Rectal smooth muscle tissue (tissue), 1 donor: ENCODE measurements around the gene UNC80.

Source experiments
- H3K27ac ChIP-seq: one replicate; pipeline ENCODE4 v1.7.0; 2013; ENCODE audit warnings: low read depth, low read length, inconsistent platforms
- H3K27me3 ChIP-seq: one replicate; pipeline ENCODE4 v1.7.0; 2013; ENCODE audit warnings: low read length; ENCODE audit not compliant: control insufficient read depth, insufficient read depth
- H3K36me3 ChIP-seq: one replicate; pipeline ENCODE4 v1.7.0; 2013; ENCODE audit warnings: low read length; ENCODE audit not compliant: control insufficient read depth, insufficient read depth
- H3K4me1 ChIP-seq: one replicate; pipeline ENCODE4 v1.7.0; 2013; ENCODE audit warnings: low read length; ENCODE audit not compliant: control insufficient read depth, insufficient read depth
- H3K4me3 ChIP-seq: one replicate; pipeline ENCODE4 v1.7.0; 2013; ENCODE audit warnings: low read length
- H3K9ac ChIP-seq: one replicate; pipeline ENCODE4 v1.7.0; 2013; ENCODE audit warnings: low read length

The UNC80 gene

GRCh38 chr2:210009896-210010295 lies 238.3 kb downstream of the UNC80 start:
- Histone ChIP-seq H3K4me3 (no peak overlapping the region), H3K9ac (no peak overlapping the region), H3K36me3 (peaks cover 5% of the 10 kb centered on the region), H3K4me1 (peaks cover 2% of the 10 kb centered on the region), H3K27me3 (no peaks in the 10 kb centered on the region), H3K27ac (no peak overlapping the region)

- Histone ChIP-seq H3K36me3 (peaks cover 21% of the 10 kb centered on the region), H3K27ac (no peak overlapping the region)
These were observed 248.5 kb downstream of the UNC80 start for GRCh38 chr2:210020138-210020537.

GRCh38 chr2:210022824-210023223 lies 251.2 kb downstream of the UNC80 start:
- H3K27ac ChIP-seq, result no peak overlapping the region
- no peak overlapping the region for H3K9ac ChIP-seq
- no peaks in the 10 kb centered on the region for H3K27me3 ChIP-seq
- no peak overlapping the region for H3K4me3 ChIP-seq
- H3K4me1 ChIP-seq, result no peaks in the 10 kb centered on the region
- H3K36me3 ChIP-seq, result peaks cover 13% of the 10 kb centered on the region

More at GRCh38 chr2:210020138-210020537, 248.5 kb downstream of the UNC80 start:
- Histone ChIP-seq H3K27me3 (no peaks in the 10 kb centered on the region), H3K4me3 (no peak overlapping the region), H3K4me1 (no peaks in the 10 kb centered on the region), H3K9ac (no peak overlapping the region)

GRCh38 chr2:210027608-210028007 lies 256.0 kb downstream of the UNC80 start:
- Histone ChIP-seq H3K27ac (no peak overlapping the region), H3K9ac (no peak overlapping the region), H3K36me3 (peaks cover 6% of the 10 kb centered on the region), H3K27me3 (no peaks in the 10 kb centered on the region), H3K4me1 (no peaks in the 10 kb centered on the region), H3K4me3 (no peak overlapping the region)

GRCh38 chr2:210028178-210028577 lies 256.5 kb downstream of the UNC80 start:
- no peaks in the 10 kb centered on the region for H3K4me1 ChIP-seq
- H3K27me3 ChIP-seq, result no peaks in the 10 kb centered on the region
- no peak overlapping the region for H3K4me3 ChIP-seq
- no peak overlapping the region for H3K9ac ChIP-seq
- H3K27ac ChIP-seq, result no peak overlapping the region
- peaks cover 3% of the 10 kb centered on the region for H3K36me3 ChIP-seq

GRCh38 chr2:210034087-210034683 lies 262.6 kb downstream of the UNC80 start:
- Histone ChIP-seq H3K36me3 (no peaks in the 10 kb centered on the region), H3K27me3 (no peaks in the 10 kb centered on the region), H3K9ac (no peak overlapping the region), H3K4me3 (no peak overlapping the region), H3K27ac (no peak overlapping the region), H3K4me1 (no peaks in the 10 kb centered on the region)

GRCh38 chr2:210035679-210036078 lies 264.0 kb downstream of the UNC80 start:
- H3K27ac ChIP-seq, result no peak overlapping the region

GRCh38 chr2:210038078-210038477 lies 266.4 kb downstream of the UNC80 start:
- no peaks in the 10 kb centered on the region for H3K4me1 ChIP-seq
- no peaks in the 10 kb centered on the region for H3K27me3 ChIP-seq
- no peak overlapping the region for H3K4me3 ChIP-seq
- H3K36me3 ChIP-seq, result no peaks in the 10 kb centered on the region
- H3K27ac ChIP-seq, result no peak overlapping the region
- no peak overlapping the region for H3K9ac ChIP-seq

More at GRCh38 chr2:210035679-210036078, 264.0 kb downstream of the UNC80 start:
- Histone ChIP-seq H3K4me1 (no peaks in the 10 kb centered on the region), H3K36me3 (no peaks in the 10 kb centered on the region), H3K4me3 (no peak overlapping the region), H3K27me3 (no peaks in the 10 kb centered on the region), H3K9ac (no peak overlapping the region)

- Histone ChIP-seq H3K36me3 (no peaks in the 10 kb centered on the region), H3K27ac (no peak overlapping the region), H3K9ac (no peak overlapping the region), H3K4me3 (no peak overlapping the region), H3K27me3 (no peaks in the 10 kb centered on the region), H3K4me1 (no peaks in the 10 kb centered on the region)
These were observed 275.3 kb downstream of the UNC80 start for GRCh38 chr2:210046851-210047500.
